TTC549 (cell line): Measurements from ENCODE around the gene CCR9.

Experiments used
- FAIRE-seq: peaks from 2 replicates; lab custom pipeline; 2012; peaks lifted over from hg19 to GRCh38; lab: Jason Lieb, UNC

CCR9 gene

DNA sequence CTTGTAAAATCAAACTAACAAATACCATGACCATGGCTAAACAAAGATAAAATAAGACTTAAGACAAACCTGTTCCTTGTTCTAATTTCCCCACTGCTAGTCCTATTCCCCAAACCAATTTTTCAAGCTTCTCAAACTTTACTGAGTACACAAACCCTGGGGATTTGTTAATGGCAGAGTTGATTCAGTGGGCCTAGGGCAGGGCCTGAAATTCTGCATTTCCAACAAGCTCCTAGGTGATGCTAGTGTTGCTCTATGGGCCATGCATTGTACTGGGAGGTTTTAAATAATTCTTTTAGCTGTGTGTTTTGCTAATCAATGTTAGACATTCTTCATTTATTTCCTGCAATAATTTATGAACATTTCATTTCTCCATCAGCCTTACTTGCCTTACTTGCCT is 13.3 kb upstream of the CCR9 start:
- FAIRE-seq = no peak

DNA sequence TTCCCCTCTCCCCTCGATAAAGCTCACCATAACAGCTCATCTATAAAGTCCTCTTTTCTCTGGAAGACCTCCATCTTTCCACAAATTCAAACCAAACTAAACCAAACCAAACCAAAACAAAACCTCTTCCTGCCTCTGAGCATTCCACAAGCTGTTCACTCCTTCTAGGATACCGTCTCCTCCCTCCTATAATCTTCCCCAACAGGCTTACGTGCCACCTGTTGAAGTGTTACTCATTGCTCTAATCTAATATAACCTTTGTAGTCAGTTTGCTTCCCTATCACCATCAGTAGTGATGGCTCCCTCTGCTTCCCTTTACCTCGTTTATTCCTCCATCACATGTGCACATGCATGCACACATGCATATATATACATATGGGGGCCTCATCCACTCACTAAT is 12.7 kb upstream of the CCR9 start:
- no peak for FAIRE-seq

DNA sequence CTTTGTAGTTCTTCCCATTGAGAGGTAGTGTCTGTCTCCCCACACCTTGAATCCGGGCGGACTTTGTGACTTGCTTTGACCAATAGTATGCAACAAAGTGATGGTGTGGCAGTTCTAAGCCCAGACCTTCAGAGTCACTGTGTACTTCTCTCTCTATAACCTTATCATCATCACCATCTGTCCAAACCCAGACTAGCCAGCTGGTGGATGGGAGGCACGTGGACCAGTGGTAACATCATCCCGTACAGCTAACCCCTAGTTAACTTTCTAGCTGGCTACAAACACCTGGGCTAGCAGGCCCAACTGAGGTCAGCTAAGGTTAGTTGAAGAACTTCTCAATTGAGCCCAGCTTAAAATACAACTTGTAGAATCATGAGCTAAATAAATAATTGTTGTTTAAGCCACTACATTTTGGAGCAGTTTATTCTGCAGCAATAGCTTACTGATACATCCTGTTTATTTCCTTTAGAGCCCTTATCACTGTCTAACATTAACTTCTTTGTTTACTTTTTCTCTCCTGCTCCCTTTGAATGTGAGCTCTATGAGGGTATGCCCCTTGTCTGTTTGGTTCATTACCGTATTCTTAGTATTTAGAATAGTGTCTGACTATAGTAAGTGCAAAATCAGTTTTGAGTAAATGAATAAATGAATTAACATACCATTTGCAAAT is 11.5 kb upstream of the CCR9 start:
- no peak for FAIRE-seq

DNA sequence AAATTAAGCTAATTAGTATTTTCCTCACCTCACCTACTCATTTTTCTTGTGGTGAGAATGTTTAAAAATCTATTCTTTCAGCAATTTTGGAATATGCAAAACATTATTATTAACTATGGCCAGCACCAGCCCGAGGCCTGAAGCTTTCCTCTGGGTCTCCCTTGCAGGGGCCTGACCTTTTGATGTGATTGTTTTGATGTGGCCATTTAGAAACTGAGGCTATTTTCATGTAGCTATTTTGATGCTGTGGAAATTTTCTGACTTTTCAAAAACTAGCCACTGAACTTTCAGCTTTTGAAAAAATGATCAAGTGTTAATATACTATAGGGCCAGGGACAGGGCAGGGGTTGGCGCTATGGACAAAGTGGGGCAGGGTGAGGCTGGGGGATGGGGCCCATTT is 8.2 kb upstream of the CCR9 start:
- no peak for FAIRE-seq

DNA sequence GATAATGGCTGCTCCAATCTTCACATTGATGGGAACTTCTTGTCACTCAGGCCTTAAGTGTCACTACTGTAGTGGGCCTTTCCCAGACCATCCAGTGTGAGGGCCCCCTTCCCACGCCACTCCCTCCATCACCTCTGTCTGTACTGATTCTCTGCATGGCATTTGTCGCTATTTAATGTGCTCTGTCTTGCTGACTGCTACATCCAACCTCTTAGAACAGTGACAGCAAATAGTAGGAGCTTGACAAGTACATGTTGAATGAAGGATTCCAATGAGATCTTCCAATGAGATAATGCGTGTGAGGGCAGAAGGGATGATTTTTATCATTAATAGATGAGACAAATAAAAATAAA is 5.6 kb upstream of the CCR9 start:
- no peak for FAIRE-seq

DNA sequence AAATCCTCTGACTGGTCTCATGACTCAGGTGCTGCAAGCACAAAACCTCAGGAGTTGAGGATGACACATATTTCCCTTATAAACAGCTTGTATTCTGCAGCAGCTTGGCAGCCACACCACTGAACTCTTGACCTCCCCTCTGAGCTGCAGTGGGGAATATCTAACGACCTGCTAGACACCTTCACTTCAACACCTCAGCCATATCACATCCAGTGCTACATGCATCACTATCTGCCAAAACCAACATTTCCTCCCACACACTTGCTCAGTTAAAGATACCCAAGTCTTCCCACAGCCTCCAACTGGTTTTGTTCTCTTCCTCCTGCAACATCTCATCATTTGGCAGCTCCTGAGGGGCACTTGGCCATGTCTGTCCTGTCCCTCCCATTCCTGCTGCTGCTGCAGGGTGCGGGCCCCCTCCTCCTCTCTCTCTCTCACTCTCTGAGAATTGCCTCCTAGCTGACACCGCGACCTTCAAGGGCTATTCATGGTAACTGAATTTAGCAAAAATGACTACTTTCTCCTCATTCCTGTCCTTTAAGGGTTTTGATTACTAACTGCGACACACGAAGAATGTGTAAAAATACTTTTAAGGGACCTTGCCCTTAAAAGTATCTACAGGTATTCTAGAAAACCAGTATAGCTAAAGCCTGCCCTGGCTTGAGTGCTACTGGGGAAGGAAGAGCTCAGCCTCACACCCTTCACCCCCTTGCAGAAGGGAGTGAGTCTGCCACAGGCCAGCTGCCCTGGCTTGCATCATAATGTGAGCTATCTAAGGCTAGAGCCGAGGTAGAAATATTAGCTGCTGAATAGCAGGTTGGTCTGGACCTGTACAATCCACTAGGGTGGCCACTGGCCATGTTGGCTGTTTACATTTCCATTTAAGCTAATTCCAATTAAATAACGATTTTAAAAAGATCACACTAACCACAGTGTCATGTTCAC is 5.0 kb upstream of the CCR9 start:
- no peak for FAIRE-seq

DNA sequence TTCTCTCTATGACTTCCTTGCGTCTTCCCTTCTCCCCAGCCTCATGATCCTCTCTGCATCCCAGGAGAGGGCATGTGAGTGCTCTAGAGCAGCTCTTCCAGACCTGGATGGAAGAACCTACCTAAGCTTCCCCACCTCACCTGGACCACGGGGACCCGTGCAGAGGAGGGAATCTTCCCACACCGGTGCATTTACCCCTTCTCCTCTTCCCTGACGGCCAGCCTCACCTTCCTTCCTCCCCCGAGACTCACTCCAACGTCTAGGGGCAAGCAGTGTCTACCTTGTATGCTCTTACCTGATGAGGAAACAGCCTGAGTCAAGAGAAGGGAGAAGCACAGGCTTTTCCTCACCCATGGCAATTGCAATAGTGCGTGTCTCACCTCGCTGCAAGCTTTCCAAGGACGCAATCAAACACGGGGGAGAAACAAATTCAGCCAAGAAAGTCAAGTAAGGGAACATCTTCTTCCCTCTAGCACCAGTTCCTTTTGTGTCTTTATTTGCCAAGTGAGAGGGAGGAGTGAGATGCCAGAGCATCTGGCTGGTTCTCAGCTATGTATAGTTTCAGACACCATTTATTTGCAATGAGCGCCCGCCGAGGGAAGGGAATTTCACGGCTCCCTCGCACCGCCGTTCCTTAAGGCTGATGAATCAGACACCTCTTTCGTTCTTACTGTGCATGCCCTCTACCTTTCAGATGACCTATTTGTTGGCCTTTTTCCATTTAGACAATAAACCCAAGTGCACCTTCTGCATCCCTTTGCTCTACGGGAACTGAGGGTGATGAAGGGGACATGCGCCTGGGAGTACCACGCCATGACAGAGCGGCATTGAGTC is 1.8 kb upstream of the CCR9 start:
- no peak for FAIRE-seq

DNA sequence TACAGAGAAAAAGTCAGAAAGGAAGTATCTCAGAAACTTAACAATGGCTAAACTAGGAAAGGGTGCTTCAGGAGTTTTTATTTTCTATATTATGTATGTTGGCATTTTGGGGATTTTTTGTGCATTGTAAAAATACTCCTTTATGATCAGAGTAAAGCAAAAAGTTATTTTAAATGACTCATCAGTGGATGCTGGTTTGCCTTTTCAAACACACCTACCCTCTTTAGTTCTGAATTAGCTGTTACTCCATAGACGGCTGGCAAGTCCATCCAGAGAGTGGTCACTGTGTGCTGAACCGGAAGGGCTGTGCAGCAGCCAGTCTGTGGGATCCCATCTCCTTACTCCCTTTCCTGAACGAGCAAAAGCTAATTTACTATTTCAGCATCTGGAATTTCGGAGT is 942 bp downstream of the CCR9 start:
- no peak for FAIRE-seq

DNA sequence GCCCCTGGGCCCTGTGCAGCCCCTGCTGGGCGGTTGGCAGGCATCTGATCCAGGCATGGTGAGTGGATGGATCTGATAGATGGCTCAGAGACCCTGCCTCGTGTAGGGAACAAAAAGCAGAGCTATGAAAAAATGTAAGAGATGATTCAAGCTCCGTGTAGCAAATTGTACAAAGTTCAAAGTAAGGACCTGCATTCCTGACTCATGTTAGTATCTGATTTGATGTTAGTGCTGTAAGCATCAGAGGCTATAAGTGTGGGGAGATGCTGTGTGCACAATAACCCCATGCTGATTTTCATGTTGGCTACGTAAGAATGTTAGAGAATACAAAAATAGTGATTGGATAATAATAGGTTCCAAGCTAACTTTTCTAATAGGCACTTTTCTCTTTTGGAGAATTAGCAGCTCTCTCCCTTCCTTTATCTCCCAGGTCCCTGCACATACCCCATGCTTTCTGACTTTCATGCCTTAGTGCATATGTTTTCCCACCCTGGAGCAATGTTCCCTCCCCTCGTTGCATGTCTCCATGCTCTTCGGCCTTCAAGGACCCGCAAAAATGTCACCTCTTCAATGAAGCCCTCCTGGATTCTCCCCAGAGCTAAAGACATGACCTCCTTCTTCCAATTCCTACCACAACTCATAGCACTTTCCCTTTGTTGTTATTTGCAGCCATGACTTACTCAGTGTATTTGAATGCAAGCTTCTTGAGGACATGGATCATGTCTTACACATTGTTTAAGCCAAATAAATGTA is 1.6 kb downstream of the CCR9 start:
- no peak for FAIRE-seq

DNA sequence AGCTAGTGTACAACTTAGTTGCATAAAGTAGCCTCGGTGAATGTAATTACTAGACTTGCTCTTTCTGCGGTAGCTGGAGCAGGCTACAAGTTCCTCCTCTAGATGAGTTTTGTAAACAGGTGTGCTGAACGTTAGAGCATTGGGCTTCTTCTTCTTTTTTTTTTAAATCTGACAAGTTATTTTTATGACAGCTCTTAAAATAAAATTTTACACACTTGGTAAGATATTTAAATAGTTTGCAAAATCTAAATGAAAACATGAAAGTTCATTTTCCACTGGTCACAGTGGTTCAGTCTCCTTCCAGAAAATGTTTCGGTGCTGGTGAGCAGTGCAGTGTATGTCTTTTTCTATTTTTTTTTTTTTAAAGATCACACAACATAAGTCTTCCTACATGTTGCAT is 3.0 kb downstream of the CCR9 start:
- no peak for FAIRE-seq

DNA sequence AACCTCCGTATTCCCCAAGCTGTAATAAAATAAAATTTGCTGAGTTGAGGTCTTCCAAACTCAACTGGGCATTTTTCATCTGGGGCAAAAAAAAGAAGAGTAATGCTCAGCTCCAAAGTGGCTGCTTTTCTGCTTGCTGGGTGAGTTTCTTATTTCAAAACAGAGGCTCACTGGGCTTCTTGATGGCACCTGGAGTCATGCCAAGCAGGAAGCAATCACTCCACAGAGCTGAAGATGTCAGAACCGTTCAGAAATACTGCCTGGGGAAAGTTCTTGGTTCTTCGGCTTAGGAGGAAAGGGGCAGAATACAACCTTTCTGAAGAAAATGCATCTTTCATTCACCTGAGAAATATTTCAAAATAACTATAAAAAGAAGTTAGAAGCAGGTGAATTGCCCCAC is 4.1 kb downstream of the CCR9 start:
- FAIRE-seq = no peak

DNA sequence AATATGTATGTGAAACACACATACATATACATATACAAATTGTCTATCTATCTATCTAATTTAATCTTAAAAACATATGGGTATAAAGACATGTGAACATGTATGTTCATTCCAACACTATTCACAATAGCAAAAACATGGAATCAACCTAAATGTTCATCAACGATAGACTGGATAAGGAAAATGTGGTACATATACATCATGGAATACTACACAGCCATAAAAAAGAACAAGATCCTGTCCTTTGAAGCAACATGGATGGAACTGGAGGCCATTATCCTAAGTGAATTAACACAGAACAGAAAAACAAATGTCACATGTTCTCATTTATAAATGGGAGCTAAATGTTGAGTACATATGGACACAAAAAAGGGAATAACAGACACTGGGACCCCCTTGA is 5.8 kb downstream of the CCR9 start:
- FAIRE-seq = no peak

DNA sequence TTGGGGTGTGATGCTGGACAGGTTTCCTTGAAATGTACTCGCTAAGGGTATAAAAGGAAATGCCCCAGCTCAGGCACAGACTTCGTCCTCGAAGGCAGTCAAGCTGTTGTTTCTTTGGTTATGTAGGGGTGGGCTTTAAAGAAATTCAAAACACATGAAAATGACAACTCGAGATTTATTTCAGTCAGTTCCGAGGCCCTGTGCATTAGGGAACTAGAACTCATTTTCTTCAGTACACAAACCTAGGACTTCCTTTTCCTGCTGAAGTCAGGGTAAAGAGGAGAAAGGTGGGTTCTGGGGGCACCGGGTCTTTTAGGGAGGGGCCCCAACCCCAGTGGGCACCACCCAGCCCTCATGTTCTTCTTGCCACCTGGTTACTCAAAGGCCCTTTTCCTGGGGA is 7.7 kb downstream of the CCR9 start:
- no peak for FAIRE-seq

DNA sequence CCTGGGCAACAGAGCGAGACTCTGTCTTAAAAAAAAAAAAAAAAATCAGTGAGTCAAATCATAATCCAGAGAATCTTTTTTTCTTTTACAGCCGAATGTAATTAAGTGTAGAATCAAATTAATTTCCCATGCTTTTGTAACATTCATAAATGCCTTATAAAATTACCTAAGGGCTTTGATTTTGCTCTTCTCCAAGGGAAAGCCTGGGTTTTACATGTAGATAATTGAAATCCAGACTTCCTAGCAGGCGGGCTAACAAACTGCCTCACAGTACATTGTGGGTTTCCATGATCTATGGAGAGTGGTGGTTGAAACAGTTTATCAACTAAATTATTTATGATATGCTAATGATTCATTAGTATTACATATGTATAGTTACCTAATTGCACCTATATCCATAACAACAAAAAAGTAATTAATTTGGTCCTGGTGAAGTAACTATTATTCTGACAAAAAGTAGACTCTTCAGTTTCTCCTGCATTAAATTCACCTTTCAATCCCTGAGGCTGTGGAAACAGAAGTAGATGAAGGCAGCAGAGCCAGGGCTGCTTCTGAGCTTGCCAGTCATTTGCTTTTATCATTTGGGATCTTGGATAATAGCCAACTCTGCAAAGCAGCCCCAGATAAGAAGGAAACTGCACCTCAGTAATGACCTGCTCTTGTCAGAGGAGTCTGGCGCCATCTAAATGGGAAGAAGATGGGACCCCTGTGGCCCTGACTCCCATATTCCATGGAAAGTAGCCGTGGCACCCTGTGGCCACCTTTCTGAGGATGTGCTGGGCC is 9.5 kb downstream of the CCR9 start:
- FAIRE-seq = no peak

DNA sequence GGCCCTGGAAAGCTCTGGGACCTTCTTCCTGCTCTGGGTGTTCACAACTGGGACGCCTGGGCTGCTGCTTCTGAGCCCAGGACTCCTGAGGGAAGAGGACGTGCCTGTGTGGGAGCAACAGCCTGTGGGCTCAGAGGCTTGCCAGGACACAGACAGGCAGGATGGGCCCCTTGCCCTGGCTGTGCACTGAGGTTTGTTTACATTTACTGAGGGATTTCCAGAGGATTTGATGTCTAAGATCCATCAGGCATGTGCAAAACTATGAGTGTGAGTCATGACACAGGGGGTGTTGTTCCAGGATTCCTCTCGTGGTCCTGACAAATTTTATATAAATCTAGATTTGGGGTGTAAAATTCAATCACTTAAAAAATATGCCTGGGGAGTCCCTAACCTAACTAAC is 10.6 kb downstream of the CCR9 start:
- FAIRE-seq = no peak

DNA sequence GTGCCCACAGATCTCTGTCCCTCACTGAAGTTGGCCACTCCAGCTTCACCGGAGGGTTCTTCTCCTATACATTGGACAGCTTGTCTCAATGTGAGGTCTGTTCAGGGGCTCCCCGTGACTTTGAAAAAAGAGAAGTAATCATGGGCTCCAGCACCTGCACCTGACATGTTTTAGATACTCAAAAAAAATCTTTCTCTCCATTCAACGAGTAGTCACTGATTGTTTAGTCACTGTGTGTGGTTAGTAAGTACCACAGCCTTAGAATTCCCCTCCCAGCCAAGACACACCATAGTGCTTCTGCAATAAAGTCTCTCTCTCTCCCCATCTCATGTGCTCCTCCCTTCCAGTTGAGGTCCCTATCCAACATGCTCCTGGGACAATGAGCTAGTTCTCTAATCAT is 18.6 kb downstream of the CCR9 start:
- no peak for FAIRE-seq

DNA sequence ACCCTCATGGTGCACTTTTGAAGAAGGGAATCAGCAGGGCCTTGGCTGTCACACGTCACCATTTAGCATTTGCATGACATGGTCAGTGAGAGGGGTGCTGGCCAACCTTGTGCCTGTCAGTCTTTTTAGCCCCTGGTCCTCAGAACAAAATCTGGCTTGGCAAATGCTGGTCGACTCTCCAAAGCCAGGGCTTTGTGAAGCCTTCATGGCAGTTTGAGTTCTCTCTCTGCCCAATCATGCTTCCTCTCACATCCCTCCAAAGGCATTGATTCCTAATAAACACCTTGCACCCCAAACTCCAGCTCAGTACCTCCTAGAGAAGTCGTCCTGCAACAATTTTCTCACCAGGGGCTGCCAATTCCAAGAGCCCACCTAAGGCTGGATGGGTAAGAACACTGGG is 19.4 kb downstream of the CCR9 start:
- no peak for FAIRE-seq

DNA sequence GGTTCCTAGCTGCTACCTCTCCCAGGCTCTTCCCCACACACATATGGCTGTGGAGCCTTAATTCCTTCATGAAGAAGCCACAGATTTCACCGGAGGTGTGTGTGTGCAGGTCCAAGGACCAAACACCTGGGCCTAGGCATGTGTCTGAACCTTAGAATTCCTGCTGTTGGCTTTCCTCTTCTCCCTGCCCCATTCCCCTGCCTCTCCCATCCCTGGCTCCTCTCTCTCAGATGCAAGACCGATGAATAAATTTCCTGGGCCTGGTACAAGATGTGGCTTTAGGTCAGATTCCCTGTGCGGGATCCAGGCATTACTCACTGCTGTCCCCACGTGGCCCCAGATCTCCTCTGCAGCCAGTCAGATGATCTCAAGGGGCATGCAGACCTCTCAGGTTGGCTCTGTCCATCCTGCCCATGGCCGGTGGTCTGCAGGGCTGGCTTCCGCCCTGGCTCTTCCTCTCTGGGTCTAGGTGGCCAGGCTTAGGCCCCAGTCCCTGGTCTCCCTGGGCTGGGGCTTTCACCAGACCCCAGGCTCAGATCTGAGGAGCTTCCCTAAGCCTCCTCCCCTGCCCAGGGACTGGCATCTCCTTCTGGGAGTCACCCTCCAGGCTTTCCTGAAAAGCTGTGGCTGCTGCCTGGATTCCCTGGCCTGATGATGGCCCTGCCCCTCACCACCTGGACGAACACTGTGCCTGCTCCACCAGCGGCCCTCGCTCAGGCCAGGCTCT is 20.5 kb downstream of the CCR9 start:
- no peak for FAIRE-seq

DNA sequence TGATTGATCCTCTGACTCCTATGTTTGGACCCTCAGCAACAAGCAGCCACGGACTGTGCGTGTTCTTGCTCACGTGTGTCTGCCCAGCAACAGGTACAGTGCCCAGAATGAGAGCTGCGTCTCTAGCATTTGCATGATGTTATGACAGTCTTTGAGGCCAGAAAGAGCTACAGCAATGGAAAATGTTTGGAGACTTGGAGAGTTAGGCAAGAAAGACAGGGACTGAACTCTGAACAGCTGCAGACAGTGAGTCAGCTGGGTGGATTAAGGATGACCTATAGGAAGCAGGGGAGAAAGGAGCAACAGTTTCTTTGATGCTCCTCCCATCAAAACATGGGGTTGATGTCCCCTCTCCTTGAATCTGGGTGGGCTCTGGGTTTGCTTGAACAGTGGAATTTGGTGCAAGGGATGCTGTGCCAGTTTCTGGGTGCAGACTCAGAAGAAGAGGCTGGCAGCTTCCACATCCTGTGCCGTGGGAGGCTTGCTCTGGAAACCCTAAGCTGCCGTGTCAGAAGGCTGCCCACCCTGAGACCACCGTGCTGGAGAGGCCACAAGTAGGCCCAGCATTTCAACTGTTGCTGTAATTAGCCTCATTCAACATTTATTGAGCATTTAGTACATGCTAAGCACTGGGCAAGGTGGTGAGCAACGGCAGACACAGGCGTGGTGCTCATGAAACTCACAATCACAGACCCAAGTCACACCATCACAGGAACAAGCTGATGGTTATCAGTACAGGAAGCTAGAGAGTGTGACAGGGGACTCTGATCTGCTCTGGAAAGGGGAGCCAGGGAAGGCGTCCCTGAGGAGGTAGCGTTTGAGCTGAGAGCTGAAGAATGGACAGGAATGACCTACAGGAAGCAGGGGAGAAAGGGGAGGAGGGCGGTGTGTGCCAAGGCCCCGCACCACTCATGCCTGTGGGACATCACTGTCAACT is 21.7 kb downstream of the CCR9 start:
- no peak for FAIRE-seq

DNA sequence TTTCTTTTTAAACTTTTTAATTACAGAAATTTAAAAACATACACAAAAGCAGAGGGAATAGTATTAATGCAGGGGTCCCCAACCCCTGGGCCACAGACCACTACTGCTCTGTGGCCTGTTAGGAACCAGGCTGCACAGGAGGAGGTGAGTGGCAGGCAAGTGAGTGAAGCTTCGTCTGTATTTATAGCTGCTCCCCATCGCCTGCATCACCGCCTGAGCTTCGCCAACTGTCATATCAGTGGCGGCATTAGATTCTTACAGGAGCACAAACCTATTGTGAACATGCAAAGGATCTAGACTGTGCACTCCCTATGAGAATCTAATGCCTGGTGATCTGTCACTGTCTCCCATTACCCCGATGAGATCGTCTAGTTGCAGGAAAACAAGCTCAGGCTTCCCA is 22.4 kb downstream of the CCR9 start:
- FAIRE-seq = no peak
